CD8-positive, alpha-beta memory T cell (primary cell): ENCODE data around the gene FMNL1. TPM values are rescaled to one million over a fixed set of nuclear protein-coding genes. Genes with fewer than 3 reads are reported as not detected.
A peak's percentile ranks its signal among the peaks of the same experiment; 100 is the strongest.

ENCODE experiments used
- CTCF ChIA-PET: fragments of 350-600 bp; sonication (Branson Sonifier 250); formaldehyde crosslinking; loops from one replicate; lab custom pipeline; 2021; ENCODE audit warnings: antibody characterized with exemption; lab: Charles Lee
- POLR2A ChIA-PET: fragments of 350-600 bp; sonication (Branson Sonifier 250); formaldehyde crosslinking; loops from one replicate; lab custom pipeline; 2021; ENCODE audit warnings: antibody characterized with exemption; lab: Charles Lee
- DNase-seq, 5 donors: peaks; one replicate each; pipeline versions ENCODE4 v3.0.0 to v3.0.0-alpha.2; 2020 to 2022; ENCODE audit warnings: mixed read lengths in 1 of 5
- H3K27ac ChIP-seq: one replicate; pipeline ENCODE4 v1.7.0; 2013; ENCODE audit warnings: low read depth, mild to moderate bottlenecking, low read length, moderate library complexity
- H3K27me3 ChIP-seq: 2 replicates; pipeline ENCODE4 v1.7.0; 2013; ENCODE audit warnings: low read length, mild to moderate bottlenecking; ENCODE audit not compliant: insufficient read depth, poor library complexity, severe bottlenecking
- H3K36me3 ChIP-seq: 2 replicates; pipeline ENCODE4 v1.7.0; 2013; ENCODE audit warnings: mild to moderate bottlenecking, low read length, moderate library complexity; ENCODE audit not compliant: insufficient read depth
- H3K4me1 ChIP-seq: 2 replicates; pipeline ENCODE4 v1.7.0; 2013; ENCODE audit warnings: mild to moderate bottlenecking, low read length, moderate library complexity; ENCODE audit not compliant: insufficient read depth
- H3K4me3 ChIP-seq: 2 replicates; pipeline ENCODE4 v1.7.0; 2013; ENCODE audit warnings: mild to moderate bottlenecking, low read length
- H3K9me3 ChIP-seq: 2 replicates; pipeline ENCODE4 v1.7.0; 2013; ENCODE audit warnings: mild to moderate bottlenecking, low read length
- H3K27ac Mint-ChIP-seq, 8 donors: one replicate each; pipeline ENCODE4 v1.8.0; 2020 to 2021; ENCODE audit warnings: mixed read lengths in 8 of 8, mild to moderate bottlenecking in 6 of 8, inconsistent platforms in 3 of 8, moderate library complexity in 3 of 8
- H3K27me3 Mint-ChIP-seq, 2 donors: one replicate each; pipeline ENCODE4 v1.8.0; 2020 to 2021; ENCODE audit warnings: mixed read lengths in 2 of 2, mild to moderate bottlenecking in 1 of 2, moderate library complexity in 1 of 2
- H3K36me3 Mint-ChIP-seq, 3 donors: one replicate each; pipeline ENCODE4 v1.8.0; 2020 to 2021; ENCODE audit warnings: mixed read lengths in 3 of 3, inconsistent platforms in 1 of 3, mild to moderate bottlenecking in 1 of 3
- H3K4me1 Mint-ChIP-seq, 3 donors: one replicate each; pipeline ENCODE4 v1.8.0; 2020 to 2021; ENCODE audit warnings: mixed read lengths in 3 of 3, inconsistent platforms in 1 of 3, mild to moderate bottlenecking in 1 of 3
- H3K4me3 Mint-ChIP-seq, 7 donors: one replicate each; pipeline ENCODE4 v1.8.0; 2020 to 2021; ENCODE audit warnings: mixed read lengths in 7 of 7, mild to moderate bottlenecking in 6 of 7, moderate library complexity in 4 of 7, inconsistent platforms in 2 of 7
- H3K9me3 Mint-ChIP-seq, 5 donors: one replicate each; pipeline ENCODE4 v1.8.0; 2020 to 2022; ENCODE audit warnings: mixed read lengths in 5 of 5, mild to moderate bottlenecking in 3 of 5, moderate library complexity in 2 of 5, inconsistent platforms in 1 of 5
- polyA plus RNA-seq: library from polyadenylated mRNA; unstranded; fragments of 300-500 nt; fragmentation: Illumina TruSeq; gene quantifications from one replicate; pipeline ENCODE4 v1.2.3, GENCODE V29; 2021
- total RNA-seq, 2 experiments: library from RNA; stranded (reverse); gene quantifications; one replicate each; pipeline ENCODE4 v1.2.3, GENCODE V29; 2021

FMNL1 gene
- total and polyA plus RNA-seq, 3 experiments from 2014 or later = 58.6 to 265 (median 260) TPM

- H3K27ac Mint-ChIP-seq = peak overlapping the region in 2 of 8 donors; percentile 20 to 82
- H3K27me3 ChIP-seq = no peaks in the 10 kb centered on the region
- peaks cover 0 to 80% (median 8%) of the 10 kb centered on the region in 3 donors for H3K36me3 Mint-ChIP-seq
- no peak overlapping the region for H3K4me3 ChIP-seq
- CTCF ChIA-PET = interaction anchor here (0.9 to 6.0 kb wide), 5 partner anchors 10 to 119 kb away, joined by 3 to 28 read pairs (median 6); no protein-coding TSS in a partner anchor
- POLR2A ChIA-PET = interaction anchor here (0.6 to 1.7 kb wide), 3 partner anchors 40 to 108 kb away, joined by 3 read pairs; no protein-coding TSS in a partner anchor
- H3K9me3 ChIP-seq = no peaks in the 10 kb centered on the region
- peaks cover 54% of the 10 kb centered on the region for H3K36me3 ChIP-seq
- H3K27ac ChIP-seq = no peak overlapping the region
- no peaks in the 10 kb centered on the region for H3K9me3 Mint-ChIP-seq
- H3K4me1 Mint-ChIP-seq = peaks cover 5 to 16% (median 5%) of the 10 kb centered on the region in 3 donors
- H3K4me1 ChIP-seq = peaks cover 13% of the 10 kb centered on the region
- no peak for DNase-seq
- H3K4me3 Mint-ChIP-seq = no peak overlapping the region
- H3K27me3 Mint-ChIP-seq = no peaks in the 10 kb centered on the region
These were observed 44.8 kb downstream of the FMNL1 start for GRCh38 chr17:45266372-45266926.

- Mint-ChIP-seq H3K4me3 (no peak overlapping the region), H3K36me3 (peaks cover 0 to 88% (median 8%) of the 10 kb centered on the region in 3 donors), H3K27me3 (no peaks in the 10 kb centered on the region), H3K9me3 (no peaks in the 10 kb centered on the region), H3K4me1 (peaks cover 3 to 6% (median 5%) of the 10 kb centered on the region in 3 donors), H3K27ac (peak overlapping the region in 5 of 8 donors; percentile 17 to 76 (median 34))
- peaks cover 58% of the 10 kb centered on the region for H3K36me3 ChIP-seq
- peaks cover 7% of the 10 kb centered on the region for H3K4me1 ChIP-seq
- POLR2A ChIA-PET = interaction anchor here (1.1 kb wide), 1 partner anchor 19 kb away, joined by 4 read pairs; no protein-coding TSS in a partner anchor
- CTCF ChIA-PET = interaction anchor here (0.9 to 6.0 kb wide), 4 partner anchors 9 to 118 kb away, joined by 3 to 28 read pairs (median 9); no protein-coding TSS in a partner anchor
- H3K9me3 ChIP-seq = no peaks in the 10 kb centered on the region
- no peaks in the 10 kb centered on the region for H3K27me3 ChIP-seq
- no peak for DNase-seq
- no peak overlapping the region for H3K4me3 ChIP-seq
- no peak overlapping the region for H3K27ac ChIP-seq
These were observed 45.9 kb downstream of the FMNL1 start for GRCh38 chr17:45267436-45268055.

- no peak for DNase-seq
- no peak overlapping the region for H3K27ac ChIP-seq
- H3K9me3 Mint-ChIP-seq = no peaks in the 10 kb centered on the region
- ChIA-PET CTCF (interaction anchor here (1.2 to 3.9 kb wide), 4 partner anchors 35 to 134 kb away, joined by 3 to 25 read pairs (median 6); partner anchors contain the start of gene ACBD4), POLR2A (no interaction called here)
- H3K4me1 ChIP-seq = no peaks in the 10 kb centered on the region
- peaks cover 63% of the 10 kb centered on the region for H3K36me3 ChIP-seq
- H3K27ac Mint-ChIP-seq = peak overlapping the region in 4 of 8 donors; percentile 33 to 90 (median 68)
- H3K4me1 Mint-ChIP-seq = no peaks in the 10 kb centered on the region
- H3K36me3 Mint-ChIP-seq = peaks cover 0 to 90% (median 10%) of the 10 kb centered on the region in 3 donors
- H3K9me3 ChIP-seq = no peaks in the 10 kb centered on the region
- H3K4me3 ChIP-seq = no peak overlapping the region
- H3K27me3 ChIP-seq = no peaks in the 10 kb centered on the region
- no peak overlapping the region for H3K4me3 Mint-ChIP-seq
- H3K27me3 Mint-ChIP-seq = no peaks in the 10 kb centered on the region
These were observed 48.2 kb downstream of the FMNL1 start for GRCh38 chr17:45269912-45270311.

GRCh38 chr17:45270828-45271418 lies 49.2 kb downstream of the FMNL1 start:
- Mint-ChIP-seq H3K27me3 (no peaks in the 10 kb centered on the region), H3K9me3 (no peaks in the 10 kb centered on the region), H3K4me3 (no peak overlapping the region), H3K4me1 (no peaks in the 10 kb centered on the region), H3K36me3 (peaks cover 0 to 86% (median 10%) of the 10 kb centered on the region in 3 donors), H3K27ac (peak overlapping the region in 1 of 8 donors; percentile 65)
- Histone ChIP-seq H3K4me3 (no peak overlapping the region), H3K27me3 (no peaks in the 10 kb centered on the region), H3K27ac (no peak overlapping the region), H3K4me1 (no peaks in the 10 kb centered on the region), H3K9me3 (no peaks in the 10 kb centered on the region), H3K36me3 (peaks cover 60% of the 10 kb centered on the region)
- POLR2A ChIA-PET = interaction anchor here (0.6 kb wide), 1 partner anchor 195 kb away, joined by 5 read pairs; no protein-coding TSS in a partner anchor
- CTCF ChIA-PET = interaction anchor here (0.8 to 3.9 kb wide), 7 partner anchors 24 to 139 kb away, joined by 3 to 25 read pairs (median 4); no protein-coding TSS in a partner anchor
- peak; percentile 30 to 62 (median 40) for DNase-seq

- H3K9me3 ChIP-seq = no peaks in the 10 kb centered on the region
- Mint-ChIP-seq H3K27ac (no peak overlapping the region), H3K4me3 (no peak overlapping the region), H3K36me3 (peaks cover 0 to 82% (median 10%) of the 10 kb centered on the region in 3 donors), H3K9me3 (no peaks in the 10 kb centered on the region), H3K4me1 (no peaks in the 10 kb centered on the region), H3K27me3 (no peaks in the 10 kb centered on the region)
- POLR2A ChIA-PET = no interaction called here
- H3K4me1 ChIP-seq = no peaks in the 10 kb centered on the region
- no peak overlapping the region for H3K4me3 ChIP-seq
- no peak overlapping the region for H3K27ac ChIP-seq
- peaks cover 60% of the 10 kb centered on the region for H3K36me3 ChIP-seq
- H3K27me3 ChIP-seq = no peaks in the 10 kb centered on the region
- CTCF ChIA-PET = interaction anchor here (0.7 to 3.9 kb wide), 7 partner anchors 36 to 138 kb away, joined by 3 to 25 read pairs (median 4); no protein-coding TSS in a partner anchor
- no peak for DNase-seq
These were observed 49.9 kb downstream of the FMNL1 start for GRCh38 chr17:45271603-45272002.

GRCh38 chr17:45273551-45273957 lies 51.9 kb downstream of the FMNL1 start:
- DNase-seq = no peak
- peaks cover 3 to 12% (median 11%) of the 10 kb centered on the region in 3 donors for H3K4me1 Mint-ChIP-seq
- no peak overlapping the region for H3K27ac ChIP-seq
- H3K27me3 Mint-ChIP-seq = no peaks in the 10 kb centered on the region
- no peak overlapping the region for H3K4me3 Mint-ChIP-seq
- H3K4me1 ChIP-seq = no peaks in the 10 kb centered on the region
- POLR2A ChIA-PET = no interaction called here
- CTCF ChIA-PET = interaction anchor here (1.1 to 1.7 kb wide), 3 partner anchors 39 to 112 kb away, joined by 3 to 13 read pairs (median 3); no protein-coding TSS in a partner anchor
- peaks cover 0 to 73% (median 6%) of the 10 kb centered on the region in 3 donors for H3K36me3 Mint-ChIP-seq
- H3K27me3 ChIP-seq = no peaks in the 10 kb centered on the region
- H3K9me3 Mint-ChIP-seq = no peaks in the 10 kb centered on the region
- H3K4me3 ChIP-seq = no peak overlapping the region
- no peaks in the 10 kb centered on the region for H3K9me3 ChIP-seq
- peak overlapping the region in 1 of 8 donors; percentile 60 for H3K27ac Mint-ChIP-seq
- H3K36me3 ChIP-seq = peaks cover 46% of the 10 kb centered on the region

- peaks cover 46% of the 10 kb centered on the region for H3K36me3 ChIP-seq
- H3K36me3 Mint-ChIP-seq = peaks cover 0 to 73% (median 4%) of the 10 kb centered on the region in 3 donors
- no peaks in the 10 kb centered on the region for H3K9me3 Mint-ChIP-seq
- DNase-seq = no peak
- peaks cover 3 to 12% (median 11%) of the 10 kb centered on the region in 3 donors for H3K4me1 Mint-ChIP-seq
- no peaks in the 10 kb centered on the region for H3K9me3 ChIP-seq
- H3K4me3 ChIP-seq = no peak overlapping the region
- ChIA-PET CTCF (interaction anchor here (1.2 to 5.5 kb wide), 4 partner anchors 38 to 114 kb away, joined by 3 to 102 read pairs (median 24); no protein-coding TSS in a partner anchor), POLR2A (no interaction called here)
- no peak overlapping the region for H3K4me3 Mint-ChIP-seq
- no peaks in the 10 kb centered on the region for H3K4me1 ChIP-seq
- H3K27ac ChIP-seq = no peak overlapping the region
- H3K27ac Mint-ChIP-seq = no peak overlapping the region
- no peaks in the 10 kb centered on the region for H3K27me3 Mint-ChIP-seq
- H3K27me3 ChIP-seq = no peaks in the 10 kb centered on the region
These were observed 52.3 kb downstream of the FMNL1 start for GRCh38 chr17:45274033-45274432.
